Measurements from ENCODE around the gene MTM1. TPM values are rescaled to one million over a fixed set of nuclear protein-coding genes. Genes with fewer than 3 reads are reported as not detected.

The MTM1 gene
- total RNA-seq, 4 donors from 2014 or later: 16.3 to 50.0 (median 22.8) TPM

GRCh38 chrX:150607201-150607600 lies 38.8 kb downstream of the MTM1 start:
- 99 to 100% methylated on average over 5 of the region's 5 CpGs for WGBS, 2 donors
- no peak for DNase-seq
- Histone ChIP-seq H3K27me3 (no peaks in the 10 kb centered on the region), H3K9me3 (no peaks in the 10 kb centered on the region), H3K4me1 (no peaks in the 10 kb centered on the region), H3K36me3 (no peaks in the 10 kb centered on the region), H3K4me3 (replicated peaks in 1 of 3) (no peak overlapping the region), H3K27ac (no peak overlapping the region)
- TF ChIP-seq POLR2A (IDR thresholded peaks at IDR 0.05): no peak
- no peak for TF ChIP-seq CTCF (IDR thresholded peaks at IDR 0.05)
- intact Hi-C loops (cut with DNase I): no loop called here

GRCh38 chrX:150610043-150610442 lies 41.6 kb downstream of the MTM1 start:
- intact Hi-C loops (cut with DNase I): no loop called here
- Histone ChIP-seq H3K9me3 (no peaks in the 10 kb centered on the region), H3K4me1 (no peaks in the 10 kb centered on the region), H3K27me3 (no peaks in the 10 kb centered on the region), H3K4me3 (replicated peaks in 1 of 3) (no peak overlapping the region), H3K27ac (no peak overlapping the region), H3K36me3 (no peaks in the 10 kb centered on the region)
- TF ChIP-seq POLR2A (IDR thresholded peaks at IDR 0.05) (no peak), CTCF (IDR thresholded peaks at IDR 0.05) (no peak)
- DNase-seq: no peak

GRCh38 chrX:150610446-150610845 lies 42.0 kb downstream of the MTM1 start:
- Histone ChIP-seq H3K27me3 (no peaks in the 10 kb centered on the region), H3K27ac (no peak overlapping the region), H3K4me3 (replicated peaks in 1 of 3) (no peak overlapping the region), H3K9me3 (no peaks in the 10 kb centered on the region), H3K36me3 (no peaks in the 10 kb centered on the region), H3K4me1 (no peaks in the 10 kb centered on the region)
- 83 to 88% methylated on average over 2 of the region's 2 CpGs for WGBS, 2 donors
- no peak for DNase-seq
- TF ChIP-seq CTCF (IDR thresholded peaks at IDR 0.05) (no peak), POLR2A (IDR thresholded peaks at IDR 0.05) (no peak)
- intact Hi-C loops (cut with DNase I): no loop called here

GRCh38 chrX:150615356-150615755 lies 46.9 kb downstream of the MTM1 start:
- no peak overlapping the region for H3K27ac ChIP-seq
- 66 to 67% methylated on average over 4 of the region's 4 CpGs for WGBS, 2 donors
- no peak overlapping the region for H3K4me3 ChIP-seq (replicated peaks in 1 of 3)
- DNase-seq: peak; percentile 72 to 77
- intact Hi-C loops (cut with DNase I): no loop called here
- no peaks in the 10 kb centered on the region for H3K27me3 ChIP-seq
- H3K36me3 ChIP-seq: no peaks in the 10 kb centered on the region
- no peaks in the 10 kb centered on the region for H3K4me1 ChIP-seq
- TF ChIP-seq CTCF (IDR thresholded peaks at IDR 0.05) (no peak), POLR2A (IDR thresholded peaks at IDR 0.05) (no peak)
- no peaks in the 10 kb centered on the region for H3K9me3 ChIP-seq

GRCh38 chrX:150616179-150616862 lies 47.9 kb downstream of the MTM1 start:
- no peaks in the 10 kb centered on the region for H3K4me1 ChIP-seq
- H3K27me3 ChIP-seq: no peaks in the 10 kb centered on the region
- 89 to 91% methylated on average over 7 of the region's 7 CpGs for WGBS, 2 donors
- intact Hi-C loops (cut with DNase I): no loop called here
- TF ChIP-seq CTCF (IDR thresholded peaks at IDR 0.05) (no peak), POLR2A (IDR thresholded peaks at IDR 0.05) (no peak)
- no peak for DNase-seq
- H3K4me3 ChIP-seq (replicated peaks in 1 of 3): no peak overlapping the region
- H3K27ac ChIP-seq: no peak overlapping the region
- no peaks in the 10 kb centered on the region for H3K9me3 ChIP-seq
- no peaks in the 10 kb centered on the region for H3K36me3 ChIP-seq
